GM12878 (cell line): ENCODE measurements around the gene TRIM23. TPM values are rescaled to one million over a fixed set of nuclear protein-coding genes. Genes with fewer than 3 reads are reported as not detected.

Source experiments
- ATAC-seq: fragments of 200-7000 bp; cut with Tn5 transposase; 3 replicates; pipeline ENCODE4 v1.9.1; 2020; ENCODE audit warnings: mild to moderate bottlenecking, moderate library complexity
- BruUV-seq: library from RNA; stranded (reverse); fragments of 400-500 nt; replicated peaks from 2 replicates; lab custom pipeline; 2021; lab: Mats Ljungman, UMichigan
- CTCF ChIA-PET: fragments of 300-600 bp; sonication (Branson Sonifier 250); formaldehyde crosslinking; extraction: SDS; loops from one replicate; lab custom pipeline; 2021; ENCODE audit warnings: inconsistent platforms; lab: Yijun Ruan, JAX
- POLR2A ChIA-PET: fragments of 350-600 bp; formaldehyde crosslinking; extraction: SDS; loops from one replicate; lab custom pipeline; 2021; ENCODE audit warnings: inconsistent platforms; lab: Charles Lee
- RAD21 ChIA-PET: fragments of 300-600 bp; sonication (Branson Sonifier 250); formaldehyde crosslinking; loops from one replicate; lab custom pipeline; 2023; ENCODE audit warnings: antibody characterized with exemption; ENCODE audit not compliant: unreplicated experiment; lab: Charles Lee
- SMC1A ChIA-PET: fragments of 300-600 bp; sonication (Branson Sonifier 250); formaldehyde crosslinking; loops from one replicate; lab custom pipeline; 2023; ENCODE audit not compliant: unreplicated experiment, uncharacterized antibody; lab: Charles Lee
- DNase-seq: peaks from one replicate; pipeline ENCODE4 v3.0.0-alpha.2; 2011; ENCODE audit warnings: low read depth, low spot score
- FAIRE-seq: peaks from 3 replicates; lab custom pipeline; 2011; peaks lifted over from hg19 to GRCh38; lab: Jason Lieb, UNC
- H2AFZ ChIP-seq: 2 replicates; pipeline ENCODE4 v1.6.0; 2011; ENCODE audit warnings: low read depth, low read length, control low read depth; ENCODE audit not compliant: control insufficient read depth
- H3K27ac ChIP-seq: 2 replicates; pipeline ENCODE4 v1.5.1; 2011; ENCODE audit warnings: control low read depth; ENCODE audit not compliant: control insufficient read depth, insufficient read depth
- H3K27me3 ChIP-seq, 2 experiments: replicated peaks in 1 of 2; 2 replicates each; pipeline versions ENCODE4 v1.6.0 to v1.6.1; 2011; ENCODE audit warnings: low read length in 1 of 2; ENCODE audit not compliant: control insufficient read depth in 2 of 2, insufficient read depth in 2 of 2
- H3K36me3 ChIP-seq, 2 experiments: 2 replicates each; pipeline ENCODE4 v1.5.1; 2011; ENCODE audit warnings: low read length in 1 of 2; ENCODE audit not compliant: control insufficient read depth in 2 of 2, insufficient read depth in 2 of 2
- H3K4me1 ChIP-seq: 2 replicates; pipeline ENCODE4 v1.6.1; 2011; ENCODE audit warnings: mild to moderate bottlenecking, low read length, moderate library complexity, mixed read lengths; ENCODE audit not compliant: control insufficient read depth, insufficient read depth
- H3K4me2 ChIP-seq: 2 replicates; pipeline ENCODE4 v1.6.0; 2011; ENCODE audit warnings: control low read depth; ENCODE audit not compliant: control insufficient read depth, insufficient read depth
- H3K4me3 ChIP-seq: fragments of 200-600 bp; sonication (generic); 2 replicates; pipeline ENCODE4 v1.5.1; 2016
- H3K79me2 ChIP-seq: 2 replicates; pipeline ENCODE4 v1.6.0; 2011; ENCODE audit warnings: low read length; ENCODE audit not compliant: control insufficient read depth, insufficient read depth
- H3K9ac ChIP-seq: 2 replicates; pipeline ENCODE4 v1.8.0; 2011; ENCODE audit warnings: low read length, control low read depth, mixed read lengths; ENCODE audit not compliant: control insufficient read depth, insufficient read depth
- H3K9me3 ChIP-seq: replicated peaks from 3 replicates; pipeline ENCODE4 v1.5.1; 2011; ENCODE audit warnings: mild to moderate bottlenecking, low read length; ENCODE audit not compliant: control insufficient read depth, insufficient read depth
- H4K20me1 ChIP-seq: 2 replicates; pipeline ENCODE4 v1.6.0; 2011; ENCODE audit not compliant: control insufficient read depth, insufficient read depth
- ATF7 ChIP-seq: fragments of 450-650 bp; IDR thresholded peaks from 2 replicates; pipeline ENCODE4 v1.6.1; 2016; ENCODE audit warnings: low read depth, mild to moderate bottlenecking
- CREB1 ChIP-seq: IDR thresholded peaks from 2 replicates; pipeline ENCODE4 v1.6.1; 2012; ENCODE audit warnings: low read depth, mild to moderate bottlenecking, inconsistent platforms
- SMARCA5 ChIP-seq: fragments of 450-650 bp; IDR thresholded peaks from 2 replicates; pipeline ENCODE4 v1.6.1; 2017; ENCODE audit warnings: mild to moderate bottlenecking
- ZNF207 ChIP-seq: fragments of 450-650 bp; IDR thresholded peaks from 2 replicates; pipeline ENCODE4 v1.6.1; 2014; ENCODE audit warnings: antibody characterized with exemption, mild to moderate bottlenecking, borderline replicate concordance
- WGBS: methylation state at CpG from one replicate; pipeline ENCODE4 v1.1.6; 2016; ENCODE audit warnings: low lambda C conversion rate; ENCODE audit not compliant: insufficient replicate concordance, insufficient coverage; ENCODE audit errors: missing lambda C conversion rate; 5-methylcytosine and 5-hydroxymethylcytosine counted together
- in situ Hi-C: fragments of 300-500 bp; cut with MboI; formaldehyde crosslinking; loops from 9 replicates; pipeline ENCODE4 v1.14.3; 2018; ENCODE audit warnings: mixed read lengths
- intact Hi-C: fragments of 100-400 bp; cut with micrococcal nuclease; formaldehyde crosslinking; loops from one replicate; pipeline ENCODE4 v1.14.2; 2022; ENCODE audit not compliant: unreplicated experiment
- polyA plus RNA-seq, 11 experiments: library from polyadenylated mRNA; depleted of rRNA in 4 of 11; unstranded in 6 of 11; stranded (reverse) in 5 of 11; fragments of >200 nt; fragmentation: Nextera tagmentation in 4 of 11; fragmentation: Illumina TruSeq in 1 of 11; extraction: Ambion mirVana in 4 of 11; extraction: Trizol in 1 of 11; gene quantifications; 1 replicate in 1 of 11; 2 replicates in 10 of 11; pipeline versions ENCODE4 v1.2.1 to v1.2.3, GENCODE V29; 2011 to 2016; ENCODE audit warnings: inconsistent platforms in 2 of 11, missing spikeins in 2 of 11, low read depth in 1 of 11
- total RNA-seq, 4 experiments: library from RNA; depleted of rRNA in 3 of 4; stranded (reverse); fragments of >200 nt in 3 of 4; fragmentation: Illumina TruSeq in 1 of 4; extraction: Trizol in 1 of 4; gene quantifications; 2 replicates each; pipeline versions ENCODE4 v1.2.1 to v1.2.3, GENCODE V29; 2013 to 2021

Gene TRIM23
- total and polyA plus RNA-seq, 10 of the 15 experiments (the other 5 are each of a cell fraction or from before 2014, with no cell fraction given) = 1.9 to 5.0 (median 2.4) TPM

GRCh38 chr5:65646938-65647337 is 22.8 kb upstream of the TRIM23 start:
- FAIRE-seq (no peak), DNase-seq (no peak), ATAC-seq (no peak)
- Histone ChIP-seq H3K4me1 (no peaks in the 10 kb centered on the region), H3K9me3 (no peaks in the 10 kb centered on the region), H3K9ac (no peak overlapping the region), H2AFZ (no peak overlapping the region), H3K27ac (no peak overlapping the region), H4K20me1 (no peaks in the 10 kb centered on the region), H3K79me2 (no peaks in the 10 kb centered on the region), H3K4me3 (no peak overlapping the region)
- BruUV-seq = no TSS peak
- intact Hi-C loops = no loop called here
- CTCF ChIA-PET = no interaction called here
- WGBS = 91% methylated on average over 2 of the region's 2 CpGs
- POLR2A ChIA-PET = interaction anchor here (0.7 kb wide), 1 partner anchor 14 kb away, joined by 3 read pairs; no protein-coding TSS in a partner anchor
- RAD21 ChIA-PET = no interaction called here
- no peak for TF ChIP-seq ZNF207
- TF ChIP-seq ATF7 = 0 out of 2 replicates have a peak, but pooled peaks have one; percentile 39
- TF ChIP-seq, all 136 proteins: peak for 1
- Histone ChIP-seq H3K36me3 (0 out of 4 replicates have a peak, but pooled peaks cover 0 to 2% of the 10 kb centered on the region in 2 experiments), H3K4me2 (no peak overlapping the region), H3K27me3 (no peaks in the 10 kb centered on the region)
- in situ Hi-C loops = no loop called here
- SMC1A ChIA-PET = interaction anchor here (0.7 to 1.1 kb wide), 2 partner anchors 21 to 182 kb away, joined by 3 read pairs; no protein-coding TSS in a partner anchor

- RAD21 ChIA-PET = no interaction called here
- H3K27ac ChIP-seq = no peak overlapping the region
- H3K79me2 ChIP-seq = no peaks in the 10 kb centered on the region
- TF ChIP-seq CREB1 = no peak
- TF ChIP-seq SMARCA5 = no peak
- TF ChIP-seq, all 136 proteins: peak for 0
- SMC1A ChIA-PET = no interaction called here
- no peak for FAIRE-seq
- in situ Hi-C loops = no loop called here
- intact Hi-C loops = no loop called here
- Histone ChIP-seq H3K36me3 (peaks cover 0 to 4% of the 10 kb centered on the region in 2 experiments; a peak in 2 of 4 replicates), H3K27me3 (no peaks in the 10 kb centered on the region), H3K9ac (no peak overlapping the region), H3K4me3 (no peak overlapping the region), H3K4me2 (no peak overlapping the region), H2AFZ (no peak overlapping the region), H4K20me1 (no peaks in the 10 kb centered on the region), H3K4me1 (no peaks in the 10 kb centered on the region), H3K9me3 (no peaks in the 10 kb centered on the region)
- BruUV-seq = no TSS peak
- no peak for DNase-seq
- 99% methylated on average over 4 of the region's 4 CpGs for WGBS
- CTCF ChIA-PET = no interaction called here
- POLR2A ChIA-PET = no interaction called here
- no peak for ATAC-seq
Observed at GRCh38 chr5:65640240-65640639, 16.1 kb upstream of the TRIM23 start.
